Measurements from ENCODE around the gene SLC37A3. TPM values are rescaled to one million over a fixed set of nuclear protein-coding genes. Genes with fewer than 3 reads are reported as not detected.

SLC37A3 gene
- total RNA-seq, 1 donor from 2014 or later, result 169 TPM

DNA sequence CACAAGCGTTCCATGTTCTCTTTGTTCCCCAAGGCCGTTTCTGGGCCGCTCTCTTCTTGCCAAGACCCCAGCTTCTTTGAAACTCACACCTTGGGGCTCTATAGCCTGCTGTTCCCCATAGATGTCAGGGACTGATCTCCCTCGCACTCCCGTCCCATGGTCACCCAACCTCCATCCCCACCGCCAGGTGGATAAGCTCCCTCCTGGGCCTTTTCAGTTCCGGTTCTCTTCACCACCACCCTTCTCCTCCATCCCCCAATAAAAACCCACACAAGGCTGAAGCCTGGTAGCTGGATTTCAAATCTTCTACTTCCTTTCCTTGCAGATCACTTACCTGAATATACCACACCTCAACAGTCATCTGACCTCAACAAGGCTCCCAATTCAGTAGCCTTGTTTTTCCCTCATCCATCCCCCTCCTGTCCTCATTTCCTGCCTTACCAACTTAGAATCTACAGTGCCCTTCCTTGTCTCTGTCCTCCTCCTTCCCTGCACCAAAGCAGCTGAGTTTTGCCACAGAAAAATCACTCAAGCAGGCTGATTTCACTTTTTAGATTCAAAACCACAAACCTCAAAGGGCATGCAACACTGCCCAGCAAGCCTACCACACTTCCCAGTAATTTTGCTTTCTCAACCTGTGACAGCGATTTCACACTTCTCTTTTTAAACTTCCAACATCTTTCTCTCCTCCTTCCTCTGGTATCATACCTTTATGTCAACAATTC lies 7.7 kb downstream of the SLC37A3 start:
- Mint-ChIP-seq H3K36me3 (ENCODE audit: low read depth) (peaks cover 7% of the 10 kb centered on the region), H3K27me3 (ENCODE audit: insufficient read depth) (no peaks in the 10 kb centered on the region), H3K9me3 (no peaks in the 10 kb centered on the region), H3K27ac (no peak overlapping the region), H3K4me3 (no peak overlapping the region), H3K4me1 (ENCODE audit: low read depth) (peaks cover 2% of the 10 kb centered on the region)
- DNase-seq (ENCODE audit: low spot score), result no peak
- intact Hi-C loops (cut with micrococcal nuclease), result loop anchor here (1.0 to 10.0 kb wide), 6 partner anchors 8 to 1026 kb away; partner anchors contain the start of genes PARP12 and SLC37A3

DNA sequence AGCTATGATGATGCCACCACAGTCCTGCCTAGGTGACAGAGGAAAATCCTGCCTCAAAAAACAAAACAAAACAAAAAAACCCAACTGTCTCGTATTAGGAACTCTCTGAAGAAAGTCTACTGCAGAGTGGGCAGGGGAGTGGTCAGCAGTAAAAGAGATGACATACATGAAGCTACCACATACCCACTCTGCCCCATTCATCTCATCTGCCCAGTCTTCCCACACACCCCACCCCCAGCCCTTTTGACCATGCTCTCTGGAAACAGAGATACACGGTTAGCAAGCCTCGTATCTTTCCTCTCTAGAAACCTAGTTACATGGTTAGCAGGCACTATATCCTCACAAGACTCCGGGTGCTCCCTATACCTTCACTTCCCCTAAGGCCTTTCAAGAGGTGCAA lies 8.3 kb downstream of the SLC37A3 start:
- intact Hi-C loops (cut with micrococcal nuclease), result loop anchor here (1.0 to 10.0 kb wide), 6 partner anchors 8 to 1025 kb away; partner anchors contain the start of genes PARP12 and SLC37A3
- H3K27me3 Mint-ChIP-seq (ENCODE audit: insufficient read depth), result no peaks in the 10 kb centered on the region
- no peaks in the 10 kb centered on the region for H3K9me3 Mint-ChIP-seq
- H3K27ac Mint-ChIP-seq, result no peak overlapping the region
- no peak overlapping the region for H3K4me3 Mint-ChIP-seq
- peaks cover 13% of the 10 kb centered on the region for H3K36me3 Mint-ChIP-seq (ENCODE audit: low read depth)
- DNase-seq (ENCODE audit: low spot score), result no peak
- peaks cover 7% of the 10 kb centered on the region for H3K4me1 Mint-ChIP-seq (ENCODE audit: low read depth)

DNA sequence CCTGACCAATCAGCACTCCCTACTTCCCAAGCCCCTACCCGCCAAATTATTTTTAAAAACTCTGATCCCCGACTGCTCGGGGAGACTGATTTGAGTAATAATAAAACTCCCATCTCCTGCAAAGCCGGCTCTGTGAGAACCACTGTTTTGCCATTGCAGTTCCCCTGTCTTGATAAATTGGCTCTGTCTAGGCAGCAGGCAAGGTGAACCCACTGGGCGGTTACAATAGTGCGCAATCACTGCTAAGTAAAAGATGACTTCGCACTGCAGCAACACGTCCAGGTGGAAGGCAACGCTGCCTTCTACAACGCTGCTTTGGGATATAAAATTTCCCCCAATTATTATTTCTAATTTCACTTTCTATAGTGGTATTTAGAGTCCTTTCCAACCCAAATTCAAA lies 8.9 kb downstream of the SLC37A3 start:
- Mint-ChIP-seq H3K4me3 (no peak overlapping the region), H3K27ac (no peak overlapping the region), H3K27me3 (ENCODE audit: insufficient read depth) (no peaks in the 10 kb centered on the region), H3K9me3 (no peaks in the 10 kb centered on the region), H3K36me3 (ENCODE audit: low read depth) (peaks cover 15% of the 10 kb centered on the region), H3K4me1 (ENCODE audit: low read depth) (peaks cover 13% of the 10 kb centered on the region)
- no peak for DNase-seq (ENCODE audit: low spot score)
- intact Hi-C loops (cut with micrococcal nuclease), result no loop called here

DNA sequence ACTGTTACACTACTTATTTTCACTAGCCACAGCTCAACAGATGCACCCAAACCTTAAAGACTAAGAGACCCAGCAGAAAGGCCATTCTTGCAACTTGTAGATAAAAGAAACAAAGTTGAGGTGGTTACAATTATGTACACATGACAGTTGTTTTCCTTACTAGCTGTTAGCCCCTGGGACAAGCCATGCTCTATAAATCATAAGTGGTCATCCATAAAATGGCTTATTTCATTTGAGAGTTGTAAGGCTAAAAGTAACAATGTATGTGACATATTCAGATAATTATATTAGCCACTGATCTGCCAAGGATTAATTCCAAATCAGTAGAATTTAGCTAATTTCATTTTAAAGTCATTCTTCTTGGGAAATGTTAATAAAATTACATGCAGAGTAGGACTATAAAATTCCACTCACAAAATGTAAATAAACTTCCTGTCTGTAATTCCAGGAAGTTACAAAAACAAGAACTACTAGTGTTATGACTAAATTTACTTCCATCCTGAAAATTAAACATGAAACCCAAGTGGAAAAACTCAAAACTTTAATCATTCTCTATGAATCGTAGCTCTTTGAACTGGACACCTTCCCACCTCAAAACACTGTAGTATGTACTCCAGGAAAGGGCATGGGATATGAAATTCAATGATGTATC lies 13.3 kb downstream of the SLC37A3 start:
- intact Hi-C loops (cut with micrococcal nuclease), result no loop called here
- no peak for DNase-seq (ENCODE audit: low spot score)
- peaks cover 42% of the 10 kb centered on the region for H3K4me1 Mint-ChIP-seq (ENCODE audit: low read depth)
- H3K27me3 Mint-ChIP-seq (ENCODE audit: insufficient read depth), result no peaks in the 10 kb centered on the region
- peak overlapping the region; percentile 76 for H3K27ac Mint-ChIP-seq
- no peaks in the 10 kb centered on the region for H3K9me3 Mint-ChIP-seq
- H3K4me3 Mint-ChIP-seq, result peak overlapping the region; percentile 7
- peaks cover 38% of the 10 kb centered on the region for H3K36me3 Mint-ChIP-seq (ENCODE audit: low read depth)

DNA sequence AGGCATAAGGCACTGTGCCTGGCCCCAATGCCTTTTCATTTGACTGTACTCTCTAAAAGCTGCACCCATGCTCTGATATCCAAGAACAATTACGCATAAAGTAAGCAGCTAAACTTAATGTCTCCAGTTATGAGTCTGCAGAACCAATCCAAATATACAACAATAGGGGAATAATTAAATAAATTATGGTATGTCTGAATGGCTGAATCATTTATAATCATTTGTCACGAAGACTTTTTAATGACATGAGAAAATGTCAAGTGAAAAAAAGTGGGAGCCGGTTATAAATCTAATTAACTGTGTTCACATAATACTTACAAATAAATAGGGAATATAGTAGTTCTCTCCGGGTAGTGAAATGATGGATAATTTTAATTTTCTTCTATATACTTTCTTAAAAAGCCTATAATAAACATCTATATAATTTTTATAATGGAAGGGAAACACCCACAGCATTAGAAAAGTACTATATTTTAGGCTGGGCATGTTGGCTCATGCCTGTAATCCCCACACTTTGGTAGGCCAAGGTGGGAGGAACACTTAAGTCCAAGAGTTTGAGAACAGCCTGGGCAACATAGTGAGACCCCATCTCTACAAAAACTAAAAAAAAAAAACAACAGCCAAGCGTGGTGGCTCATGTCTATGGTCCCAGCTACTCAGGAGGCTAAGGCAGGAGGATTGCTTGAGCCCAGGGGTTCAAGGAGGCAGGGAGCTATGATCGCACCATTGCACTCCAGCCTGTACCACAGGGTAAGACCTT lies 14.2 kb downstream of the SLC37A3 start:
- Mint-ChIP-seq H3K27ac (peak overlapping the region; percentile 53), H3K4me3 (no peak overlapping the region), H3K9me3 (no peaks in the 10 kb centered on the region), H3K4me1 (ENCODE audit: low read depth) (peaks cover 47% of the 10 kb centered on the region), H3K36me3 (ENCODE audit: low read depth) (peaks cover 40% of the 10 kb centered on the region), H3K27me3 (ENCODE audit: insufficient read depth) (no peaks in the 10 kb centered on the region)
- no peak for DNase-seq (ENCODE audit: low spot score)
- intact Hi-C loops (cut with micrococcal nuclease), result no loop called here

DNA sequence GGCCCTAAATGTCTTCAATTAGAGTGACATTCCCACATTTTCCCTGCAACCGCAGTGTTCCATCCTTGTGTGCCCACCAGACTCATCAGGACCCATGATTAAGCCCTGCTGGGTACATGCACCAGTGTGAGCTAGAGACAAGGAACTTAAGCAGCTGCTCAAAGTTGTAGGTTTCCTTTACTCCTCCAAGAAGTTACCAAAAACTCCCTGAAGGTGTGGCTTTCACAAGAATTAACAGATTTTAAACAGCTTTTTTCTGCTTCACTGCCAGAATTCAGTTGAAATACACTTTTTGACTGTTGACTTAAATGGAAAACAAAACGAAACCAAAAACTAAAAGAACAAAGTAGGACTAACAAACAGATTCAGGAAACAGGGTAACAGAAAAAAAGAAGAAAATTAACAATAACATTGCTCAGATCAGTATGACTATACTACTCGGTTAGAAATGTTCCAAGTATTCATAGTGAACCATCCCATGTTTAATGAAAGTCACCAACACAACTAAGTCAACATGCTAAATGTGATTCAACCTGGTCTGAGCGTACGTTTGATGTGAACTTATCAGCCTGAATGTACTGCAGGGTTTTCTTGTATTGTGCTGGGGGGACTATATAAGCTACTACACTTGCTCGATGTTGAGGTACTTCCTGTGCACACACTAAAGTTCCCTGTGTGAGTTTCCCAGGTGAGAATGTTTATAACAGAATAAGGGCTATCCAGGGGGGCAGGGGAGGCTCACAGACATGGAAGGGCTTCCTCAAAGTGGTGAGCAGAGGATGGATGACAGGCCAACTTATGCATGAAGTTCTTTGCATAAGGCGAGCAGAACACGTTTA lies 22.2 kb downstream of the SLC37A3 start:
- peak overlapping the region; percentile 98 for H3K27ac Mint-ChIP-seq
- intact Hi-C loops (cut with micrococcal nuclease), result loop anchor here (1.0 to 10.0 kb wide), 9 partner anchors 18 to 1181 kb away; partner anchors contain the start of genes HIPK2, MKRN1 and SLC37A3
- peak; percentile 47 for DNase-seq (ENCODE audit: low spot score)
- no peaks in the 10 kb centered on the region for H3K9me3 Mint-ChIP-seq
- H3K4me1 Mint-ChIP-seq (ENCODE audit: low read depth), result peaks cover 48% of the 10 kb centered on the region
- peak overlapping the region; percentile 61 for H3K4me3 Mint-ChIP-seq
- peaks cover 47% of the 10 kb centered on the region for H3K36me3 Mint-ChIP-seq (ENCODE audit: low read depth)
- H3K27me3 Mint-ChIP-seq (ENCODE audit: insufficient read depth), result no peaks in the 10 kb centered on the region

DNA sequence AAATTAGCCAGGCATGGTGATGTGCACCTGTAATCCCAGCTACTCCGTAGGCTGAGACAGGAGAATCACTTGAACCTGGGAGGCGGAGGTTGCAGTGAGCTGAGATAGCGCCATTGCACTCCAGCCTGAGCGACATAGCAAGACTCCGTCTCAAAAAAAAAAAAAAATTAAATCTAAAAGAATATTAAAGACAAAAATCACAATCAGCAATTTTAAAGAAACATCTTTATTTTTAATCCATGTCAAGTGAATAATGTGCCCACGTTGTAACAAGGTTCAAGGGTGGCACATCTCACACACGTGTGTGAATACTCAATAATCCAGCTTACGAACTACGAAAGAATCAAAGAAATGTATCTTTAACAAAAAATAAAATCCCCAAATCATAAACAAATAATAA lies 23.0 kb downstream of the SLC37A3 start:
- intact Hi-C loops (cut with micrococcal nuclease), result loop anchor here (5.0 to 10.0 kb wide), 3 partner anchors 67 to 1182 kb away; partner anchors contain the start of gene HIPK2
- no peaks in the 10 kb centered on the region for H3K27me3 Mint-ChIP-seq (ENCODE audit: insufficient read depth)
- peaks cover 51% of the 10 kb centered on the region for H3K4me1 Mint-ChIP-seq (ENCODE audit: low read depth)
- H3K27ac Mint-ChIP-seq, result peak overlapping the region; percentile 98
- H3K4me3 Mint-ChIP-seq, result peak overlapping the region; percentile 61
- DNase-seq (ENCODE audit: low spot score), result no peak
- no peaks in the 10 kb centered on the region for H3K9me3 Mint-ChIP-seq
- peaks cover 48% of the 10 kb centered on the region for H3K36me3 Mint-ChIP-seq (ENCODE audit: low read depth)

DNA sequence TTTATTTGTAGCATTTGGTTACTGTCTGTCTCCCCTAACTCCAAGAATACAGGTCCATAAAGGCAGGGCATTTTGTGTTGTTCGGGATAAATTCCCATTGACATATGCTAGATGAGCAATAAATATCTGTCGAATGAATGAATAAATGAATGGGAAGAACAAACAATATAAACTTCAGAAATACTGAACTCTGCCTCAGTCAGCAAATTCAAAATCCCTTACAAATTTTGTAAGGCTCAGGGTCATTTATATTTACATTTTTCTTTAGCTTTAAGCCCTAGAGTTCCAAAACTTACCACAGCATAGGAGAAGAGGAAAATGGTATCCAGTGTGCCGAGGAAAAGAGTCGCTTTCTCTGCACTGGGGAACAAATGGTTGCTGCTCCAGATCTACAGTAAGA lies 29.0 kb downstream of the SLC37A3 start:
- no peak overlapping the region for H3K4me3 Mint-ChIP-seq
- peak overlapping the region; percentile 73 for H3K27ac Mint-ChIP-seq
- no peaks in the 10 kb centered on the region for H3K27me3 Mint-ChIP-seq (ENCODE audit: insufficient read depth)
- intact Hi-C loops (cut with micrococcal nuclease), result no loop called here
- no peaks in the 10 kb centered on the region for H3K9me3 Mint-ChIP-seq
- peaks cover 47% of the 10 kb centered on the region for H3K4me1 Mint-ChIP-seq (ENCODE audit: low read depth)
- DNase-seq (ENCODE audit: low spot score), result no peak
- peaks cover 40% of the 10 kb centered on the region for H3K36me3 Mint-ChIP-seq (ENCODE audit: low read depth)

DNA sequence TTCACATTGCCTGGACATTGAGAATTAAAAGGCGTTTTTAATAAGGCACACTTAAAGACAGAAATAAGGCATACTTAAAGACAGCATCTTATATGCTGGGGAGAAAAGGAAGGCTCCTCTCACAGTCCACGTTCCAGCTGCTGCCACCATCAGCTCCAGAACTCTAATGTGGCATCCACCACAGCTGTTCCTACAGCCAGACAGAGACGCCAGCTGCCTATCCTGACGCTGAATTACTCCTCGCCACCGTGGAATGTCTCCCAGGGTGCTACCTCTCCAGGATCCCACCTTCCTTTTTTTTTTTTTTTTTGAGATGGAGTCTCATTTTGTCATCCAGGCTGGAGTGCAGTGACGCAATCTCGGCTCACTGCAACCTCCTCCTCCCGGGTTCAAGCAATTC lies 30.8 kb downstream of the SLC37A3 start:
- Mint-ChIP-seq H3K9me3 (no peaks in the 10 kb centered on the region), H3K4me1 (ENCODE audit: low read depth) (peaks cover 39% of the 10 kb centered on the region), H3K4me3 (no peak overlapping the region), H3K27ac (no peak overlapping the region), H3K27me3 (ENCODE audit: insufficient read depth) (no peaks in the 10 kb centered on the region), H3K36me3 (ENCODE audit: low read depth) (peaks cover 37% of the 10 kb centered on the region)
- no peak for DNase-seq (ENCODE audit: low spot score)
- intact Hi-C loops (cut with micrococcal nuclease), result no loop called here

DNA sequence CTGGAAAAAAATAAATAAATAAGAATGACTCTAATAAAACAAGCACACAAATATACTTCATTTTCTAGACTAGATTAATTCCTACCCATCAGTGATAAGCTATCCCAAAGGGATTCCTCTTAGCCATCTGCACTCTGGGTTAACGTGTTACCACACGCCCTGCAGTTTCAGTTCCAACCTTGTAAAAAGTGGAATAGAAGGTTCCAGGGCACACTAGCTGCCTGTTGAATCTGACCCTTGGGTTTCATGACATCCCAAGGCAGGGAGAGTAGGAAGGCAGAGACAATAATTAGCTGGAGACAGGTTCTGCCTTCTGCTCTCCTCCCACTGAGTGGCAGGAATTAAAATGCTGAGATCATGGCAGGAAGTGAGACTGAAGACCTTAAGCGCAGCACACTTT lies 33.5 kb downstream of the SLC37A3 start:
- DNase-seq (ENCODE audit: low spot score), result no peak
- H3K27me3 Mint-ChIP-seq (ENCODE audit: insufficient read depth), result no peaks in the 10 kb centered on the region
- peaks cover 32% of the 10 kb centered on the region for H3K4me1 Mint-ChIP-seq (ENCODE audit: low read depth)
- intact Hi-C loops (cut with micrococcal nuclease), result no loop called here
- peaks cover 31% of the 10 kb centered on the region for H3K36me3 Mint-ChIP-seq (ENCODE audit: low read depth)
- no peaks in the 10 kb centered on the region for H3K9me3 Mint-ChIP-seq
- H3K4me3 Mint-ChIP-seq, result no peak overlapping the region
- peak overlapping the region; percentile 72 for H3K27ac Mint-ChIP-seq

DNA sequence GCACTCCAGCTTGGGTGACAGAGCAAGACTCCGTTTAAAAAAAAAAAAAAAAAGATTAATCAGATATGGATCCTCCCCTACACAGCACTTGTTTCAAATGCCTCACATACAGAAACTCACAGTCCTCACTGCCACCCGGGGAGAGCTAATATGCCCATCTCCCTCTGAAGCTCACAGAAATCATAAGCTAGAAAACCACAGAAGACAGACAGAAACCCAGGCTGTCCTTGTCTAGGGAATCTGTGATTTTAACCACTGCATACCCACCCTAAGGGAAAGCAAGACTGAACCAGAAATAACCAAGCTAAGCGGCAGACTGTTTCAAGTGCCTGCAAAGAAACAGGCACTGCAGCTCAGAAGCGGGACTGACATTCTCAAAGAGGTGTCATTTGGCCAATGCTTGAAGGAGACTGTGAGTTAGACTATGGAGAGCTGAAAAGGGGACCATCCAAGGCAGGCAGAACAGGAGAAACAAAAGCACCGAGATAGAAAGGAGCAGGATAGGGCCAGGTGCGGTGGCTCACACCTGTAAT lies 37.6 kb downstream of the SLC37A3 start:
- Mint-ChIP-seq H3K9me3 (no peaks in the 10 kb centered on the region), H3K4me3 (peak overlapping the region; percentile 5), H3K36me3 (ENCODE audit: low read depth) (peaks cover 39% of the 10 kb centered on the region), H3K4me1 (ENCODE audit: low read depth) (peaks cover 42% of the 10 kb centered on the region), H3K27me3 (ENCODE audit: insufficient read depth) (no peaks in the 10 kb centered on the region), H3K27ac (peak overlapping the region; percentile 88)
- intact Hi-C loops (cut with micrococcal nuclease), result no loop called here
- no peak for DNase-seq (ENCODE audit: low spot score)
